Spleen (tissue), 11 donors: ENCODE data around the gene THRA. TPM values are rescaled to one million over a fixed set of nuclear protein-coding genes. Genes with fewer than 3 reads are reported as not detected.

Experiments
- DNase-seq: peaks from one replicate; pipeline ENCODE4 v3.0.0-alpha.2; 2020
- H3K27ac ChIP-seq, 8 donors: fragments of 200-600 bp; sonication (generic) in 7 of 8; 1 replicate in 4 of 8; 2 replicates in 4 of 8; pipeline versions ENCODE4 v1.5.0 to v1.8.0; 2016 to 2021; ENCODE audit warnings: inconsistent platforms in 4 of 8, mild to moderate bottlenecking in 4 of 8, moderate library complexity in 1 of 8
- H3K27me3 ChIP-seq, 7 donors: fragments of 200-600 bp; sonication (generic) in 6 of 7; replicated peaks in 1 of 7; 1 replicate in 4 of 7; 2 replicates in 3 of 7; pipeline versions ENCODE4 v1.5.0 to v1.8.0; 2016 to 2021; ENCODE audit warnings: inconsistent platforms in 3 of 7, mild to moderate bottlenecking in 1 of 7
- H3K36me3 ChIP-seq, 6 donors: fragments of 200-600 bp; sonication (generic) in 5 of 6; 1 replicate in 4 of 6; 2 replicates in 2 of 6; pipeline versions ENCODE4 v1.5.0 to v1.8.0; 2016 to 2021; ENCODE audit warnings: inconsistent platforms in 2 of 6
- H3K4me1 ChIP-seq, 6 donors: fragments of 200-600 bp; sonication (generic) in 5 of 6; 1 replicate in 3 of 6; 2 replicates in 3 of 6; pipeline versions ENCODE4 v1.5.0 to v1.8.0; 2016 to 2021; ENCODE audit warnings: inconsistent platforms in 3 of 6
- H3K4me3 ChIP-seq, 8 donors: fragments of 200-600 bp; sonication (generic) in 7 of 8; 1 replicate in 4 of 8; 2 replicates in 4 of 8; pipeline versions ENCODE4 v1.5.0 to v1.8.0; 2016 to 2021; ENCODE audit warnings: inconsistent platforms in 4 of 8, mild to moderate bottlenecking in 4 of 8, moderate library complexity in 2 of 8
- H3K9me3 ChIP-seq, 8 donors: fragments of 200-600 bp; sonication (generic) in 7 of 8; 1 replicate in 4 of 8; 2 replicates in 4 of 8; pipeline versions ENCODE4 v1.5.0 to v1.8.0; 2016 to 2021; ENCODE audit warnings: inconsistent platforms in 4 of 8
- POLR2A ChIP-seq, 3 donors: fragments of 450-650 bp; IDR thresholded peaks; one replicate each; pipeline ENCODE4 v1.5.1; 2017; ENCODE audit warnings: antibody characterized with exemption in 3 of 3, mild to moderate bottlenecking in 1 of 3
- POLR2AphosphoS5 ChIP-seq, 3 donors: sonication (generic); formaldehyde crosslinking; IDR thresholded peaks; one replicate each; pipeline ENCODE4 v1.5.1; 2017; ENCODE audit warnings: antibody characterized with exemption in 3 of 3
- WGBS, 5 donors: extraction: QIAGEN DNeasy Blood & Tissue Kit in 3 of 5; methylation state at CpG; one replicate each; pipeline versions ENCODE4 v1.1.5 to v1.1.7; 2013 to 2018; 5-methylcytosine and 5-hydroxymethylcytosine counted together
- intact Hi-C: fragments of 100-400 bp; cut with DNase I; formaldehyde crosslinking; loops from one replicate; pipeline ENCODE4 v1.15.0; 2023; ENCODE audit warnings: low total_unique reads
- polyA plus RNA-seq, 3 donors: library from polyadenylated mRNA; stranded (reverse); fragments of 200-250 nt; gene quantifications; one replicate each; pipeline ENCODE4 v1.2.1, GENCODE V29; 2013
- total RNA-seq, 7 donors: library from RNA; depleted of rRNA in 3 of 7; stranded (reverse); fragments of >200 nt in 3 of 7; fragmentation: NEBNext Ultra II Directional in 4 of 7; extraction: Animal tissue kit (Norgen Biotek cat#: 25700) in 4 of 7; gene quantifications; one replicate each; pipeline versions ENCODE4 v1.1.0 to v1.2.1, GENCODE V29; 2016 to 2021
- TF ChIP-seq, protein P1 (sequence below), 11 experiments: fragments of 200-600 bp in 7 of 11; fragments of 450-650 bp in 4 of 11; sonication (generic) in 4 of 11; IDR thresholded peaks in 8 of 11; conservative IDR thresholded peaks in 3 of 11; 1 replicate in 7 of 11; 2 replicates in 4 of 11; pipeline versions ENCODE4 v1.4.0 to v1.8.0; 2016 to 2021; ENCODE audit warnings: antibody characterized with exemption in 11 of 11, inconsistent platforms in 4 of 11, mild to moderate bottlenecking in 1 of 11
- donor health status: healthy with polysubstance abuse.
- donor health status: DM: no; HTN: no; CAD: no; lungs with moderate emphysema.
- donor health status: DM: no; HTN: no; CAD: no.
- donor health status: Bipolar disorder and iron deficiency.
- donor health status: healthy.
- donor health status: DM: no; HTN: no; CAD: no.
- donor health status: DM: yes; HTN: yes; CAD: no.

The THRA gene
- total and polyA plus RNA-seq, 10 donors, result 3.9 to 36.1 (median 16.9) TPM

DNA sequence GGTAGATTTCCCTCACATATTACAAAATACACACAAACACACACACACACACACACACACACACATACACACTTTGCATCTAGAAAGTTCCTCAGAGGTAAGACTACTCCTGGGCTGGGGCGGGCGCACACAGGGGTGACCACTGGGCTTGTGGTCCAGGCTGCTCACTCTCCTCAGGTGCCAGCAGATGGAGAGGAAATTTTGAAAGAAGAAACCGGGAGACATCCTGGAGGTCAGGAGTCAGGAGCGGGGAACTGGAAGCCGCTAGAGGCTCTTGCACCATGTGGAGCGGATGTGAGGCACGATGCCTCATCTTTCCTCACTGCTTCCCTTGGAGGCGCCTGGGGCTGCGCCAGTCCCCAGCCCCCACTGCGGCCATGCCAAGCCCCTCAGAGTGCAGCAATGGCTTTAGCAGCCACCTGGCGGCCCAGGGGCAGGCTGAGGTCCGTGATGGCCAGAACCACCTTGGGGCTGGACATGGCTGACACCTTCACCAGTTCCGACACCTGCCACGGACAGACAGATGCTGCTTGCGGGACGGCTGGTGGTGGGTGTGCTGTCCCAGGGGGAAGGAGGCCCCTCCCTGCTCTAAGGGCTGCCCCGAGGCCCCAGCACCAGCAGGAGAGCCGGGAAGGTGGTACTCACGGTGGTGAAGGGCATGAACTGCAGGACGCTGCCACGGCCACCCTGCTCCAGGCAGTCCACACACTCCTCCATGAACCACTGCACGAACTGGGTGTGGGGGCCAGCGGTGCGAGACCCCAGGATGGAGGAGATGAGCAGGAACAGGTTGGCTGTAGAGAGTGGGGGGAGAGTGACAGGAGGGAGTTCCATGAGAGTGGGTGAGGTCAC, 43.4 kb upstream of the THRA start:
- H3K27ac ChIP-seq, result peak overlapping the region in 3 of 8 donors; percentile 30 to 74 (median 41)
- 70 to 93% (median 81%) methylated on average over 16 to 24 of the region's 24 CpGs for WGBS, 5 donors
- no peak for DNase-seq
- no peaks in the 10 kb centered on the region for H3K9me3 ChIP-seq
- no peaks in the 10 kb centered on the region for H3K27me3 ChIP-seq
- intact Hi-C loops, result no loop called here
- no peak overlapping the region for H3K4me3 ChIP-seq
- H3K4me1 ChIP-seq, result peaks cover 11 to 100% (median 59%) of the 10 kb centered on the region in 6 donors
- H3K36me3 ChIP-seq, result peaks cover 0 to 68% (median 38%) of the 10 kb centered on the region in 6 donors
- TF ChIP-seq, protein P1, sequence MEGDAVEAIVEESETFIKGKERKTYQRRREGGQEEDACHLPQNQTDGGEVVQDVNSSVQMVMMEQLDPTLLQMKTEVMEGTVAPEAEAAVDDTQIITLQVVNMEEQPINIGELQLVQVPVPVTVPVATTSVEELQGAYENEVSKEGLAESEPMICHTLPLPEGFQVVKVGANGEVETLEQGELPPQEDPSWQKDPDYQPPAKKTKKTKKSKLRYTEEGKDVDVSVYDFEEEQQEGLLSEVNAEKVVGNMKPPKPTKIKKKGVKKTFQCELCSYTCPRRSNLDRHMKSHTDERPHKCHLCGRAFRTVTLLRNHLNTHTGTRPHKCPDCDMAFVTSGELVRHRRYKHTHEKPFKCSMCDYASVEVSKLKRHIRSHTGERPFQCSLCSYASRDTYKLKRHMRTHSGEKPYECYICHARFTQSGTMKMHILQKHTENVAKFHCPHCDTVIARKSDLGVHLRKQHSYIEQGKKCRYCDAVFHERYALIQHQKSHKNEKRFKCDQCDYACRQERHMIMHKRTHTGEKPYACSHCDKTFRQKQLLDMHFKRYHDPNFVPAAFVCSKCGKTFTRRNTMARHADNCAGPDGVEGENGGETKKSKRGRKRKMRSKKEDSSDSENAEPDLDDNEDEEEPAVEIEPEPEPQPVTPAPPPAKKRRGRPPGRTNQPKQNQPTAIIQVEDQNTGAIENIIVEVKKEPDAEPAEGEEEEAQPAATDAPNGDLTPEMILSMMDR (IDR thresholded peaks at IDR 0.05 in 8 of 11, conservative IDR thresholded peaks at IDR 0.05 in 3 of 11), result no peak
- peak in 1 of 3 donors; percentile 28 for TF ChIP-seq POLR2AphosphoS5 (IDR thresholded peaks at IDR 0.05)
- no peak for TF ChIP-seq POLR2A (IDR thresholded peaks at IDR 0.05)

DNA sequence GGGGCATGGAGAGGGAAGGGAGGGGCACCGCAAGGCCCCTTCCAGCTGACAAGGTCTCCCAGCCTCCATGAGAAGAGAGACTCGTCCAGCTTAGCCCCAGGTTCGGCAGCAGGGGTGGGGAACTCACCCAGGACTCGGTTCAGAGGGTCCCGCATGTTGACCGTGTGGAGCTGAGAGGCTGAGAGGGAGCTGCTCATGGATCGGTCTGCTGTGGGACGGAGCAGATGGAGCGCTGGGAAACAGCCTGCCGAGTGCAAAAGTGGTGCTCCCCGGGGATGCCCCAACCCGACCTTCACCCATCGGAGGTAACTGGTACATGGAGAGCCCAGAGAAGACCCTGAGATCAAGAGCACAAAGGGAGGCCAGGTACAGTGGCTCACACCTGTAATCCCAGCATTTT, 42.6 kb upstream of the THRA start:
- TF ChIP-seq, protein P1 (IDR thresholded peaks at IDR 0.05 in 8 of 11, conservative IDR thresholded peaks at IDR 0.05 in 3 of 11), result no peak
- no peak for TF ChIP-seq POLR2AphosphoS5 (IDR thresholded peaks at IDR 0.05)
- TF ChIP-seq POLR2A (IDR thresholded peaks at IDR 0.05), result no peak
- Histone ChIP-seq H3K36me3 (peaks cover 0 to 76% (median 44%) of the 10 kb centered on the region in 6 donors), H3K27me3 (no peaks in the 10 kb centered on the region), H3K4me1 (peaks cover 11 to 100% (median 55%) of the 10 kb centered on the region in 6 donors), H3K9me3 (no peaks in the 10 kb centered on the region), H3K4me3 (no peak overlapping the region), H3K27ac (peak overlapping the region in 5 of 8 donors; percentile 58 to 74 (median 72))
- 92 to 96% (median 92%) methylated on average over 13 of the region's 13 CpGs for WGBS, 5 donors
- DNase-seq, result no peak
- intact Hi-C loops, result no loop called here

DNA sequence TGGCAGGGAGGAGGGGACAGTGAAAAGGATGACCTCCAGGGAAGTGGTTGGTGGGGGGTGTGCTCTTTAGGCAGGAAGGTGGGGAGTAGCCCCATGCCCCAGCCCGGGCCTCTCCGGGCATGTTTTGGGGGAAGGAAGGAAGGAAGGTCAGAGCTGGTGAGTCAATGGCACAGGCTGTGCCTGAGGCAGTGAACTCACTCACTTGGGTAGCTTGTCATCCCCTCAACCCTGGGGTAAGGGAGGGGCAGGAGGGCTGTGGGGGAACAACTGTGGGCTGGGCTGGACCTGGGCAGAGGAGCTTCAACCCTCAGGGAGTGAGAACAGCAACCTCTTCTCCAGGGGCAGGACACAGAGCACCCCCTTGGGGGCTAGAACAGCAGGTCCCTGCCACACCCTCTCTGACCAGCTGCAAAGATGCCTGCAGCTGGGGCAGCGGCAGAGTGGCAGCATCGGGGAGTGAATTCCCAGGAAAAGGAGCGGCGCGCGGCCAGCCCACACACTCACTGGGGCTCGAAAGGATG, 41.3 kb upstream of the THRA start:
- peak overlapping the region; percentile 49 to 74 (median 68) for H3K27ac ChIP-seq
- peaks cover 15 to 100% (median 56%) of the 10 kb centered on the region in 6 donors for H3K4me1 ChIP-seq
- 45 to 74% (median 66%) methylated on average over 4 to 9 of the region's 9 CpGs for WGBS, 5 donors
- TF ChIP-seq POLR2AphosphoS5 (IDR thresholded peaks at IDR 0.05), result peak in 2 of 3 donors; percentile 50 to 56
- no peak for TF ChIP-seq POLR2A (IDR thresholded peaks at IDR 0.05)
- TF ChIP-seq, protein P1 (IDR thresholded peaks at IDR 0.05 in 8 of 11, conservative IDR thresholded peaks at IDR 0.05 in 3 of 11), result no peak
- peaks cover 0 to 90% (median 57%) of the 10 kb centered on the region in 6 donors for H3K36me3 ChIP-seq
- no peak overlapping the region for H3K4me3 ChIP-seq
- no peaks in the 10 kb centered on the region for H3K9me3 ChIP-seq
- DNase-seq, result no peak
- H3K27me3 ChIP-seq, result no peaks in the 10 kb centered on the region
- intact Hi-C loops, result no loop called here

DNA sequence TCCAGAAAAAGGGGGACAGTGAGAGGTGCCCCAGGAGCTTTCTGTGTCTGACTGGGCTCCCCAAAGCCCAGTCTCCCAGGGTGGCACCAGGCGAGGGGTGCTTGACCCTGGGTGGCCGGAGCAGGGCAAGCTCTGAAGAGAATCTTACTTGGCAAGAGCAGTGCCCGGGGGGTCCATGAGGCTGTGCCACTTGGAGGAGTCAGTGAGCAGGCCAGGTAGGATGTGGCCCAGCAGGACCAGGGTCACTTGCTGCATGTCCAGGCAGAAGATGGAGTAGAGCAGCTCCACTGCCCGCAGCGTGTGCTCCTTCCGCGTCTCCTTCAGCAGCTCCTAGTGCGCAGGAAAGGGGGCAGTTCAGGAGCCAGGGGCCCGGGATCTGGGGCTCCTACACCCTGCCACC, 40.3 kb upstream of the THRA start:
- no peak for DNase-seq
- TF ChIP-seq, protein P1 (IDR thresholded peaks at IDR 0.05 in 8 of 11, conservative IDR thresholded peaks at IDR 0.05 in 3 of 11), result no peak
- TF ChIP-seq POLR2A (IDR thresholded peaks at IDR 0.05) (no peak), POLR2AphosphoS5 (IDR thresholded peaks at IDR 0.05) (no peak)
- no peaks in the 10 kb centered on the region for H3K27me3 ChIP-seq
- no peaks in the 10 kb centered on the region for H3K9me3 ChIP-seq
- peak overlapping the region in 4 of 8 donors; percentile 49 to 74 (median 72) for H3K27ac ChIP-seq
- intact Hi-C loops, result no loop called here
- peaks cover 22 to 99% (median 59%) of the 10 kb centered on the region in 6 donors for H3K4me1 ChIP-seq
- 94 to 100% (median 96%) methylated on average over 4 to 9 of the region's 9 CpGs for WGBS, 5 donors
- H3K36me3 ChIP-seq, result peaks cover 0 to 97% (median 59%) of the 10 kb centered on the region in 6 donors
- H3K4me3 ChIP-seq, result no peak overlapping the region
